ENCODE data around the gene PNMA6F.

PNMA6F gene

GRCh38 chrX:153321381-153322124 lies at the start of gene PNMA6F:
TSS of gene PNMA6F (minus strand) at chrX:153321767. CDS start at chrX:153320674, 1,093 bp downstream.
- DNase-seq, result no peak

DNA sequence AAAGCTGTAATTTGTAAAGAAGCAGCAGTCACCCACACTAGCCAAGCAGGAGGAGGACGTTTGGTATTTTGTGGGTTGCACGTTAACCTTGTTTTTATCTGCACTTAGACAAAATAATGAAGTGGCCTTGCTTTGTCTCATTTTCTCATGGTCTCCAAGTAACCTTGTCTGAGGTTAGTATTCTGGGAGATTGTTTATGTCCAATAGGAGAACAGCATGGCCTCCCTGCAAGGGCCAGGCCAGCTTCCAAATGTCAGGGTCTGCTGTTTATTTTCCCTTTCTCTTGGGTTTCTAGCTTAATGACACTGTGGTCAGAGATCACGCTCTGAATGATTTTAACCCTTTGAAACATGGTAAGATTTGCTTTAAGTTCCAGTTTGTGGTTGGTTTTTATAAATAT lies 49.7 kb upstream of the PNMA6F start:
- DNase-seq, result no peak

- DNase-seq, result no peak
Observed at GRCh38 chrX:153370293-153371055, 48.9 kb upstream of the PNMA6F start.

DNA sequence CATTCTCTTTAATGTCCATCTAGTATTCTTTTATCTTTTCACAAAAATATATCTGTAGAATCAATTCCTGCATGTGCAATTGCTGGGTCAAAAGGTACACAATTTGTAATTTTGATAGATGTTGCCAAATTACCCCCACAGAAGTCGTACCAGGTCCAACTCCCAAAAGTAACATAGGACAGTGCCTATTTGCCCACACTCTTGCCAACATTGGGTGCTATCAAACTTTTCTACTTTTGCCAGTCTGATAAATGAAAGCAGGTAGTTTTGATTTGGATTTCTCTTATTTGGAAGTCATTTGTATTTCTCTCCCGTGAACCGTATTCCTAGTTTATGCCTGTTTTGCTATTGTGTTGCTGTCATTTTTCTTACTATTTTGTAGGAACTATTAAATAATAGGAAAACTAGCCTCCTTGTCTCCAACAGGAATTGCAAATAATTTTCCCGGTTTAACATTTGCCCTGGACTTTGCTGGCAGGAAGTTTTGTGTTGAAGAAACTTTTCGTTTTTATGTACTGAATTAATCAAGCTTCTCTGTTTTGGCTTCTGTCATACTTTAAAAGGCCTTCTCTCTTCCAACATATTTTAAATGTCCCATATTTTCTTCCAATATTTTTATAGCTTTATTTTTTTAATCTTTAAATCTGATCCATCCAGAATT lies 45.4 kb upstream of the PNMA6F start:
- DNase-seq, result no peak

DNA sequence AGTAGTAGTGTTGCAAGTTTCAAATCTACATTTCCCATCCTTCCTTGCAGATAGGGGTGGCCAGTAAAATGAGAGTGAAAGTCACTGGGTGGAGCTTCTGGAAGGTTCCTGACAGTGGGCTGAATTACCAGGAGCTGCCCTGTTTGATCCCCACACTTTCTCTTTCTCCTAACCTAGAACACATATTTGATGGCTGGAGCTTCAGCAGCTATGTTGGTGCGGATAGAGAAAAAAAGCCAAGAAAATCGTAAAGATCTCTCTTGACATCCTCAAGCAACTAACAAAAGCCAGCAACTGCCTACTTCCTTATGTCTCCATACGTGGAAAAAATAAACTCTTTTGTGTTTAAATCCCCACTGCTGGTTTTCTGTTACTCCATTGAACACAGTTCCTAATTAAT lies 44.6 kb upstream of the PNMA6F start:
- DNase-seq, result no peak

DNA sequence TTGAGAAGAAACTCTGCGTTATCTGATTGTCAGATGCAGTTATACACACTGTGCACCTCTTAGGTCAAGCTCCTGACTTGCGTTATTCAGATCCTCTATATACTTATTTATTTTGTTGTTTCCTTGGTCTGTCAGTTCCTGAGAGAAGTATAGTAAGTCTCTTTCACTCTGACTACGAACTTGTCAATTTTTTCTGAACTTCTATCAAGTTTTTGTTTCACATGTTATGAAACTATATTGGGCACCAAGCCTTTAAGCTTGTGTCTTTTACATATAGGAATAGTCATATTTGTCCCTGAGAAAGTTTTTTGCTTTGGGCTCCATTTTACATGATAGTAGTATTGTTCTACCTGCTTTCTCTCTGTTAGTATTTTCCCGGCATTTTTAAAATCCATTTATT lies 44.1 kb upstream of the PNMA6F start:
- DNase-seq, result no peak

GRCh38 chrX:153361781-153362397 lies 40.3 kb upstream of the PNMA6F start:
- DNase-seq, result no peak

GRCh38 chrX:153357877-153358276 lies 36.3 kb upstream of the PNMA6F start:
- no peak for DNase-seq

DNA sequence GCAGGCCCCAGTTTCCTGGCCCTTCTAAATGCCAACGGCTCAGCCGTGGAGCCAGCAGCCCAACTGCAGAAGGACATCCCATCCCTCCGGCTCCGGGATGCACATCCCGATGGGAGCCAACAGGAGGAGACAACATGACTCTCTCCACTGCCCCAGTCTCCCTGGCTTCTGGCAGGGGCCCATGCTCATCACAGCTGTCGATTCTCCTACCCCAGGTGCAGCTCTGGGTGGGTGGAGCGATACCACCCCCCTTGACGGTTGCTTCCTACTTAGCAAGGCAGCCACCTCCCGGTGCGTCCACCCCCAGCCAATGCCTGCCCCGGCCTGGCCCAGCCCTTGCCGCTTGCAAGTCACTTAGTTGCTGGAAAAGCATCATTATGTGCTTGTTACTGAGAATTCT lies 31.8 kb upstream of the PNMA6F start:
- no peak for DNase-seq

DNA sequence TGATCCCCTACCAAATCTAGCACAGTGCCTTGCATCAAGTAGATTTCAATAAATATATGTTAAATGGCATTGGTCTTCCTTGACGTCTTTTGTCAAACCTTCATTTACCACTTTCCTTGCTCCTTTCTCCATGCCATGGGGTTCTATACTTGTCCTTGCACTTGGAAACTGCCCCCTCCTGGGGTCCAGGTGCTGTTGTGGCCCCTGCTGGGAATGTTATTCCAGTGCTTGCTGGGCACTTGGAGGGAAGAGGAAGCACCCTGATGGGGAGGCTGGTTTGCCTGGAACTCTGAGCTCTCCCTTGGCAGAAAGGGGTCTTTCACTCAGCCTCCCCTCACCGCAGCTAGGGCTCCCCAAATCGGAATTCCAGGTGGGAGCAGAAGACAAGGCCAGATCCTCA lies 31.3 kb upstream of the PNMA6F start:
- DNase-seq, result no peak

DNA sequence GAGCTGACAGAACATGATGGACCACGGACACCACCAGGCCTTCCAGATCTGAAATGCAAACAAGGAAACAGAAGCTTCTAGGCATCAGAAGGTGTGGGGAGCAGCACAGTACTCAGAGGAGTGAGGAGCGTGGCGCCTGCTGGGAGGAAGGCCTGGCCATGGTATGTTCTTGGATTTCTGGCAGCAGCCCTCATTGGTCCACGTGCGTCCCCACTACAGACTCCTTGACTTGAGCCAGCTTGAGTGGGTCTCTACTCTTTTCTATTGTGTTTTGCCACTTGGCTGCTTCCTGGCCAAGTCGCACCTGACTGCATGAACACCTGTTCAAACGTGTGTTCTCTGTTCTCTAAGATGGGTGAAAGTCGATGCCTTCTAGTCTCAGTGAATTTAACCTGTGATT lies 30.4 kb upstream of the PNMA6F start:
- DNase-seq, result no peak

DNA sequence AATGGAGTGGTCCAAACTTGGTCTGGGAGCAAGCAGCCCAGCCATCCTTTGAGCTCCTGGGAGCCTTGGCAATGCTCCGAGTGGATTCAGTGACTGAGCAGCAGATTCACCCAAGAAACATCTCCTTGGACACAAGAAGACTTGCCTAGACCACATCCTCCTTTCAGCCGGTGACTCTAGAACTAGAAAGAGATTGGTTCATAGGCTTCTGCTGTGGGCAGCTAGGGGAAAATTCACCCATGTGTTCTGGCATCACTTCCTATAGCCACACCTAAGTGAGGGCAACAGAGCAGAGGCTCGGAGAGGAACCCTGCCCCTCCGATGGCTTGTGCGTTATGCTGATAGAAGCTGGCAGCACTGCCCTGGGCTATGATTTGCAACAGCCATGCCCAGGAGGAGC lies 28.4 kb upstream of the PNMA6F start:
- no peak for DNase-seq

DNA sequence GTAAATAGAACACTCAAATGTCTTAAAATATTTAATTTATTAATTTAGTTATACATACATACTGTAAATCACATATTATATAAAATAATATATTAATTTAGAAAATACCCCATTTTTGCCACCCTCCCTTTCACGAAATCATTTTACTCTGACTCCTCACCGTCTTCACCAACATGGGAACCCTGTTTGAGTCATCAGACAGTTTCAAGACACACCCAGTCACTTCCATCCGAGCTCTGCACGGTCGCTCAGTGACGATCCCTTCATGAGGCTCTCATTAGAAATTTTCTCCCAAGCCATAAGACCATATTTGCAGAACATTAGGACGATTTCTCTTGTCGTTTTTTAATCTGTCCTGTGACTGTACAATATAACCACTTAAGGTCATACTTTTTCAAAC lies 26.9 kb upstream of the PNMA6F start:
- DNase-seq, result no peak

DNA sequence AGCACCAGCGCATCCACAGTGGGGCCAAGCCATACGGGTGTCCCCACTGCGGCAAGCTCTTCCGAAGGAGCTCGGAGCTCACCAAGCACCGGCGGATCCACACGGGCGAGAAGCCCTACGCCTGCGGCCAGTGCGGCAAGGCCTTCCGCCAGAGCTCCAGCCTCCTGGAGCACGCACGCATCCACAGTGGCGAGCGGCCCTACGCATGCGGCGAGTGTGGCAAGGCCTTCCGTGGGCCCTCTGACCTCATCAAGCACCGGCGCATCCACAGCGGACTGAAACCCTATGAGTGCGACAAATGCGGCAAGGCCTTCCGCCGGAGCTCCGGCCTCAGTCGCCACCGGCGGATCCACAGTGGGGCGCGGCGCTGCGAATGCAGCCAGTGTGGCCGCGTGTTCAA lies 26.0 kb upstream of the PNMA6F start:
- DNase-seq, result no peak

DNA sequence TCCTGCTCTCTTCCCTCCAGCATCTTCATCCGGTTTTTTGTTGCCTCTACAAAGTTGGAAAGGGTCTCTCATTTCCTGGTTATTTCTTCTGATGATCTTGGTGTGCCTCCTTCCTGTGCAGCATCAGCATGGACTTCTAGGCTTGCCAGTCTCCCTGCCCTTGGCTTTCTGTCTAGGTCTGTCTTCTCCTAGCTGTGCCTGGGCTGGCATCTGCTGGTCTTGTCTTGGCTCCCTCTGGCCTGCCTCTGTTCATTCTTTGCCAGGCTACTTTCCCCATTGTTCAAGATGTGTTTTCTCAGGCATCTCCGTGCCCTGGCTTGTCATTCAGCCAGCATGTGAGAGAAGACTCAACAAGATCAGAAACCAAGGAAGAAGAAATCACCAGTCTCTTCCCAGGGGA lies 22.1 kb upstream of the PNMA6F start:
- no peak for DNase-seq

- no peak for DNase-seq
Observed at GRCh38 chrX:153342762-153343558, 21.4 kb upstream of the PNMA6F start.

GRCh38 chrX:153340111-153340510 lies 18.5 kb upstream of the PNMA6F start:
- DNase-seq, result no peak

DNA sequence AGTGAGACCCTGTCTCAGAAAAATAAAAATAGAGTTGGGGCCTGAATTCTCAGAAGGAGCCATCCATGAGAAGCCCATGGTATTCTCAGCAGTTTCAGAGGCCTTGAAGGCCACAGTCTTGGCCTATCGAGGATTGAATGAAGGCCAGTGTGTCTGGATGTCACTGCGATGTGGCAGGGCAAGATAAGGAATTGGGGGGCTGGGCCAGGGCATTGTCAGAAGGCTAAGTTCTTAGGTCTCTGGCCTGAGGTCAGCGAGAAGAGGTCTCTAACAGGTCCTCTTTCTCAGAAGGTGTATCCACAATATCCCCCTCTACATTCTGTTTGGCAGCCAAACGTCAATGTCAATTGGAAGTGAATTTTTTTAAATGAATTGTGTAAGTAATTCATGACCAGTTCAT lies 18.1 kb upstream of the PNMA6F start:
- no peak for DNase-seq

DNA sequence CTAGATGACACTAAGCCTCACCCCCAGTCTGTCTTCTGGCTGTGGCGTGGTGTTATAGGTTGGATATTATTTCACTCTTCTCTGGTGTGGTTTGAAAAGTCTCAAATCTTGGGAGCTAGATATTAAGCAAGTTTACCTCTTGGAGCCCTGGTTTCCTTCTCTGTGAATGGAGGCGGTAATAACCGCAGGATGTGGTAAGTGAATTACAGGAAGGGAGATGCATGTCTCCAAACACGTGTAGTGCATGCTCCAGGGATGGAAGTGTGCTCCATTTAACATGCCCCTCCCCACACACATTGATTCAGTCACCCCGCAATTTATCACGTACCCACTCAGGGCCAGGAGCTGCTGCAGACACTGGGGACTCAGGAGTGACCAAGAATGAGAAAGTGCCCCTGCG lies 17.3 kb upstream of the PNMA6F start:
- DNase-seq, result no peak

DNA sequence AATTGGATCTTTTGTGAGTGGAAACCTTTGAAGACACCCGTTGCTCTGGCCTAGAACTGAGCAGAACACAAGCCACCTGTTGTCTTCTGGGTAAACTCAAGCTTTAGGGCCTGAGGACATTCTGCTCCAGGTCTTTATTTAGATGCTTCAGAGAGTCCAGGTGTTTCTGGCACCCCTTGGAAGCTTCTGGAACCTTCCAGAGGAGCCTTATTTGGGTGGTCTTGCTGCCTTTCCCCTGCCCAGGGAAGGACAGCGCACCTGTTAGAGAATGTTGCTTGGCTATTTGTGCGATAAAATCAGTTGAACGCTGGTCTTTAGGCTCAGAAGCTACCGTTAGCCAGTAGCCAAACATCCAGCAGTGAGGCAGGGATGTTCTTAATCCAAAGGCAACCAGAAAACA lies 15.4 kb upstream of the PNMA6F start:
- no peak for DNase-seq

DNA sequence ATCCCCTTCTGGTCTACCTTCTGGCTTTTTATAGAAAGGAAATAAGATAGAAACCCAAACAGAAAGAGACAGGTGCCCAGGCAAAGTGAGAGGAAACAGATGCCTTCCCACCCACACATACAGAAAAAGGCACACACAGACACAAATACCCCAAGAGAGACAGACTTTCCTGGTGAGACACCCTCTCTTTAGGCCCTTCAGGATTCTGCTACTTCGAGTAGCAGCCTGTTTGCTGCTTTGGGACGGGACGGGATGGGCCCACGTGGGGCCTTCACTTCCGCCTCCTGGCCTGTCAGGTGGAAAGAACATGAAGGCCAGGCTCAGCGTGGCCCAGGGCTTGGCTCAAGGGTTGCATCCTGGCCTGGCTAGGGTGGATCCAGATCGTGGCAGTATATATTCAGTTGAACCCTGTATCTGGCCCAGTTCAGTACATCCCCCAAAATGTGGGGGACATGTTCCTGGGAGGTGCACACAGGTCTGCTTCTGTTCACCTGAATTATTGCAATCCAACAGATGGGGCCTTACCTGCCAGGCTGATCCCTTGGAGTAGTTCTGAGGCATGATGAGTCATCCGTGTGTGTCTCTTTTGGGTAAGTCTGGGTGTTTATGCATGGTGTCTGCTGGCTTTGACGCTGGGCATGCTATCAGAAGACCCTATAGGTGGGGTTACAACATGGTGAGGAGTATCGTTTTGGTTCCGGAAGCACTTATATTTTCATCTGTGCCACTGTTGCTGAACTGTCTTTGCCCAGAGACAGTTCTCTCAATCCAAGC lies 14.7 kb upstream of the PNMA6F start:
- no peak for DNase-seq

All from NCI-H1694 treated with DMSO at 0.1 percent for 48 hours (cell line).